ENCODE results near the gene SLC4A8.
A peak's percentile ranks its signal among the peaks of the same experiment; 100 is the strongest.

The SLC4A8 gene

GRCh38 chr12:51424662-51425539 lies at the start of gene SLC4A8:
Gene SLC4A8 (plus strand): TSS chr12:51424831. CDS start chr12:51424988, 157 bp downstream.
- DNase-seq, result peak; percentile 87

GRCh38 chr12:51374856-51375255 lies 49.8 kb upstream of the SLC4A8 start:
- DNase-seq, result no peak

DNA sequence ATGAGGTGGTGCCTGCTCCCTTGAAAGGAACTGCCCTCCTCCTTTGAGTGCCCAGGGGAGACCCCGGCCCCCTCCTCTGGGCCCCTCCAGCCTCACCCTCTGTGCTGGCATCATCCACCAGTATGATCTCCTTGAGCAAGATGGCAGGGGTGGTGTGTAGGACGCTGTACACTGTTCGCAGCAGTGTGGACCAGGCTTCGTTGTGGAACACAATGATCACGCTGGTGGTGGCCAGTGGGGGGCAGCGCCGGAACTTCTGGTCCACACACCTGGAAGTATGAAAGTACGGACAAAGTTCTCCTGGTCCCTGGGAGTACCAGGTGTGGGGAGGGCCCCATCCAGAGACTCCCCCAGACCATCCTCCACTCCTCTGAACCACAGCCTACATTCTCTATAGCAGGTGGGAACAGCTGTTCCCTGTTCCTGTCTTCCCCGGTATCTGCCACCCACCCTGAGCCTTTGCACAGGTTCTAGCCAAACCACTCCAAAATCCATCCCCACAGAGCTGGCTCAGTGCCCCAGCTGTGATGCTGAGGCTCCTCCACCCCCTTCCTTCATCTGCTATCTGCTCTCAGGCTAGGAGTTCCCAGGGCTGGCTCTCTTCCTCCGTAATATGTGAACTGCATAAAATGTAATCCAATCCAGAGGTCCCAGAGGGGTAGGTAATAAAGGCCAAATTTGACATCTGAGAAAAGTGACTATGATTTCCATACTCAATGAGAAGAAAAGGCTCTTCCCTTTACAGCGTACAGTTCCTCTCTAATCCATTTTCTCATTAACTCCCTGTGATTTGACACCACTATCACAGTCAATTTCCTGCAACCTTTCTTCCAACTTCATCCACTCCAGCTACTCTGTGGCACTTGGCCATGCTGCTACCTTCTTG lies 47.3 kb upstream of the SLC4A8 start:
- no peak for DNase-seq

DNA sequence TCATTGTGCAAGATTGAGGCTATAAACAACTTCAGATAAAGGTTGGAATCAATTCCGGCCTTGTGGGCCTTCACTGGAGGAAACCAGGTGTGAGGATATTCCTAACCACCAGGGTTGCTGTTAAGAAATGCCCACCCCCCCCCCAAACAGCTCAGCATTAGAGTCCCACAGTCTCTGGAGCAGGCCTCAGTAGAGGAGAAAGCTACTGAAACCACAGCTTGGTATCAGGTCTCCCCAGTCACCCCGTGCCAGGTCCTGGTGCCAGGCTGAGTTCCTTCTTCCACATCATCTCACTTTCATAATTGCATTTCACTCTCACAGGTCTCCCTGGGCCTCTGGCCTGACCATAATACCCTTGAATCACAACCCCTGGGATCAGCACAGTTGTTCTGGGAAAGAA lies 45.9 kb upstream of the SLC4A8 start:
- no peak for DNase-seq

DNA sequence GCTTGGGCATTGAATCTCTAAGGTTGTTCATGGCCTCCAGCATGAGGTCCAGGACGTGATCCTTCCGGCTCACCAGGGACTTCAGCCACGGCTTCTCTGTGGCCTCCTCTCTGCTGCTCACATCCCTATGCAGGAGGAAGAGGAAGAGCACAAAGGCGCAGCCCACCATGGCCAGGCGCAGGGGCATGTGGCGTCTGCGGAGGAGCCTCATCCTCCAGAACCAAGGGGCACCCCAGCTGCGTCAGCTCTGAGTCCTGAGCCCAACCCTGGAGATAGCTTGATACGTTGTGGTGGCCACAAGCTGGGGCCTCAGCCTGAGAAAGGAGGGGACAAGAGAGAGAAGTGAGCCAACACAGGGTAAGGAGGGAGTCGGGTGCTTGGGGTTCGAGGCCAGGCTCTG lies 45.1 kb upstream of the SLC4A8 start:
- DNase-seq, result no peak

- DNase-seq, result no peak
Observed at GRCh38 chr12:51381226-51382079, 43.2 kb upstream of the SLC4A8 start.

GRCh38 chr12:51382173-51382572 lies 42.5 kb upstream of the SLC4A8 start:
- no peak for DNase-seq

- DNase-seq, result no peak
Observed at GRCh38 chr12:51383269-51383905, 41.2 kb upstream of the SLC4A8 start.

- no peak for DNase-seq
Observed at GRCh38 chr12:51386351-51386750, 38.3 kb upstream of the SLC4A8 start.

DNA sequence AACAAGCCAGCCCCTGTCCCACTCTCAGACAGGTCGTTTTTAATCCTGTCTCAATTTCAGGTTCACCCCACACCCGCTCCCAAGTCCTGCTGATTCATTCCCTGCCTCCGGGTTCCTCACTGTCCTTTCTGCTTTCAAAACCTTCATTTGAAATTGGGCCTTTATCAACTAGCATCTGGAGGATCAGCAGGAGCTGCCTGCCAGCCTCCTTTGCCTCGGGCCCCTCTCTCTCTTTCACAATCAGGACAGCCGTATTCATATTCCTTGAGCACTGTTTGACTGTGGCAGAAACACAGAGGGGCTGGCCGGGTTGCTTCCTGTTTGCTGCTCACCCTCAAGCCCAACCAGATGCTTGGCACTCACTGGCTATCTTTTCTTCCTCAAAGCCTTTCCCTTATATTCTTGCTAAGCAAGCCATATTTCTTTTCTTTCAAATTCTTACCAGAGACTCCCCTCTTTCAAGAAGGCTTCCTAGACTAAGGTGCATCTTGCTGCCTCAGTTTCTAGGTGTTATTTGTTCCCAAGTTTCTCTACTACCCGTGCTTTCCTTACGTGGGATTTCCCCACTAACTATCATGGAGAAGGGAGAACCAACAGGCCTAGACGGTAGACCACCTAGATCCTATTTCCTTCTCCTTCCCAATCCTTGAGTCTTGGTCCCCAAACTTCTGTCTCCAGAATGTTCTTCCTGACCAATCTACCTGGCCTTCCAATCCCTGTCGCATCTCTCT lies 36.4 kb upstream of the SLC4A8 start:
- DNase-seq, result no peak

DNA sequence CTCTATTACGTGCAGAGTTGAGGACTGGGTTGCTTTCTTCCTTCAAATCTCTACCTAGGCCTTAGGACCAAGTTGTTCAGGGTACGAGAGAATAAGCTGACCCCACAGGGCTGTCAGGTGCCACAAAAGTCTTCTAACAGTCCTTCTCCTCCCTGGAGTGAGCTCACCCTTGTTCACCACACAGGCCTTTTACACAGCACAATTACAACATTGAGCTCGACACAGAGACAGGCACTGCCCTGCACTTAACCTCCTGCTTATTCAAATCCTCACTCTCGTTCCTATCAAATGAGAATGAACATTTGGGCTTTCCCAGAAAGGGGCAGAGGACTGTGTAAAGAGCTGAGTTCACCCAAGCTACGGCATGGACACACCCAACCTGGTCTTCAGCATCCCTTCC lies 35.8 kb upstream of the SLC4A8 start:
- DNase-seq, result no peak

DNA sequence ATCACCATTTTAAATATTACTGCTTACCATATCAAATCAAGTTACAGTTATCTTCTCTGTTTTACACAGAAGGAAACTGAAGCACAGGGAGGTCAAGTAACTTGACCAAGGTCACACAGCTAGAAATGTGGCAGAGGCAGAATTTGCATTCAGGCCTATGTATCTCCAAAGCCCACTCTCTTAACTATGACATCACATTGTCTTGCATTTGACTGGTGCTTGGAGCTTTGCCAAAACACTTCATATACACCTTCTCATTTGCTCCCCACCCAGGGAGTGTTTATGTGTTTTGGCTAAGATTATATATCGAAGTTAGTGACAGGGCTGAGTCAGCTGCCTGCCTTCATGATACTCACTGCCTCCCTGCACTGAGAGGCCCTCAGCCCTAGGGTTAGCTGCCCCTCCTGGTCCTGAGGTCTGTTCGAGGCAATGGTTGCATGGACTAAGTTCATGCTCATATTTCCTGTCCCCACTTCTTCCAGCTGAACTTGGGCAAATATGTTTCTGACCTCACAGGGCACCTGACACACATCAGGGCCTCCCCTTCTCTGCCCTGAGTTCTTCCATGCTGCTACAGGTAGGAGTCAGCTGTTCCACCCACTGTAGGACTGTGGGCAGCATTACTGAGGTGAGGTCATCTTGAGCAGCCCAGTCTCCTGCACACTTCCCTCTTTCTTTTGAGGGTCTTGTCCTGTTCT lies 35.2 kb upstream of the SLC4A8 start:
- DNase-seq, result peak; percentile 46

DNA sequence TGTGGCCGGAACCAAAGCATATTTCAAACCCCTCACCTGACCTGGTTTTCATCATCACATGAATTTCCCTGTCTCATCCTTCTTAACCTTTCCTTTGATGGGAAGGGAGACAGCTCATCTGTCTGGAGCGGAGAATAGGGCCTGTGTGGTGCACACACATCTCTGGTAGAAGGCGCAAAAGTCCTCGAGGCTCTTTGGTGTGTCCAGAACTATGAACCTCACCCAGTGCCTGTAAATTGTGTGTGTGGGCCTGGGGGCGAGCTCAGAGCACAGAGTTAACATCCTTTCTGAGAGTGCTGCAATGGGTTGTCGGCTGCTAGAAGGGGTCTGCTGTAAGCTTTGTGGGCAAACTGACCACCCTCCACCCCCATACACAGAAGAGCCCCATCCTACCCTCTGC lies 34.2 kb upstream of the SLC4A8 start:
- DNase-seq, result peak; percentile 22

DNA sequence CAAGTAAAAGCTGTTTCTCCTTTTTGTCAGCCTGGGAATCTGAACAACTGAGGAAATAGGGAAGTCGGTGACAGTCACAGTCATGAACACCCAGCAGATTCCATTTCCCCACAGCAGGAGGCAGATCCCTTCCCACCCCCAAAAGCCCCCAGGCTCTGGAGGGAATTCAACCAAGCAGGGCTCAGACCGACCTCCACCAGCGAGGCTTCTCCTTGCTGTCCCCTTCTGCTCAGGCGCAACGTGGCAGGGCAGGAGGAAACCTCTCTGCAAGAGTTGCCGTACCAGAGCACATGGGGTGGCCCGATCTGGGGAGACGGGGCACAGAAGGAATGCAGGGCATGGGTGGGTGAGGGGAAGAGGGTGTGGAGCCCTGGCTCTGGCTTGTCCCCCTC lies 33.7 kb upstream of the SLC4A8 start:
- peak; percentile 53 for DNase-seq

- DNase-seq, result peak; percentile 82
Observed at GRCh38 chr12:51391283-51392123, 33.1 kb upstream of the SLC4A8 start, which contains the start of gene GALNT6. Gene GALNT6 (minus strand): TSS chr12:51391406. CDS start chr12:51379781, 11,625 bp downstream.

DNA sequence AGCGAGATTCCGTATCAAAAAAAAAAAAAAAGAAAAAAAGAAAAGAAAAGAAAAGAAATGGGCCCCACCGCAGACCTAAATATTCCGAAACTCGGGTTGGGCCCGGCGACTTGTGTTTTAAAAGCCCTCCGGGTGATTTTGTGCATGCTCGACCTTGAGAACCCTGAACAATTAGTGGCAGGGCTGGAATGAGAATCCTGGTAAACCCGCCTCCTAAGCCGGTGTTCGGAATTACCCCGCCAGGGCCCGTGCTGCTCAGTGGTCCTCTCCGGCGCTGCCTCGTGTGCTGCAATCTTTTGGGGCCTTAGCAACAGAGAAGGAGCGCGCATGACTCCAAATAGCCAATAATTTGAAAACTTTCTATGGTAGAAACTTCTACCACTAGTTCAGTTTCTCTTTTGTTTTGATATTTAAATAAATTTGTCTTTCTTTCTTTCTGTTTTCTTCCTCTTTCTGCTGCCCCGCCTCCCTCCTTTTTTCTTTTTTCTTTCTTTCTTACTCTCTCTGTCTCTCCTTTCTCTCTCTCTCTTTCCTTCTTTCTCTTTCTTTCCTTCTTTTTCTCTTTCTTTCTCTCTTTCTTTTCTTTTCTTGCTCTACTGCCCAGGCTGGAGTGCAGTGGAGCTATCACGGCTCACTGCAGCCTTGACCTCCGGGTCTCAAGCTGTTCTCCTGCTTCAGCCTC lies 31.9 kb upstream of the SLC4A8 start:
- peak; percentile 52 for DNase-seq

GRCh38 chr12:51393676-51394545 lies 30.7 kb upstream of the SLC4A8 start:
- DNase-seq, result peak; percentile 68
